Hematopoietic multipotent progenitor cell (in vitro differentiated cells): Measurements from ENCODE around the gene CARD9. TPM values are rescaled to one million over a fixed set of nuclear protein-coding genes. Genes with fewer than 3 reads are reported as not detected.
"Not testable (repeated sequence)": the region's sequence is repeated elsewhere in the genome, so short reads cannot be mapped to it uniquely, and the experiment has no call there.

Experiments used
- DNase-seq, 3 donors: peaks; one replicate each; pipeline ENCODE4 v3.0.0-alpha.2; 2011 to 2015; ENCODE audit warnings: low read depth in 2 of 3, low spot score in 2 of 3
- total RNA-seq: library from RNA; depleted of rRNA; stranded (reverse); fragments of >200 nt; gene quantifications from one replicate; pipeline ENCODE4 v1.2.3, GENCODE V29; 2012

The CARD9 gene
- total RNA-seq, 1 donor, result 23.4 TPM

- DNase-seq, result peak in 2 of 3 donors; percentile 71
These were observed 46.6 kb downstream of the CARD9 start for GRCh38 chr9:136326761-136327303.

GRCh38 chr9:136326061-136326760 lies 47.3 kb downstream of the CARD9 start:
- peak in 2 of 3 donors; percentile 64 to 76 for DNase-seq

- DNase-seq, result no peak
These were observed 48.1 kb downstream of the CARD9 start for GRCh38 chr9:136325358-136325757.

- no peak for DNase-seq
These were observed 48.8 kb downstream of the CARD9 start for GRCh38 chr9:136324501-136325300.

- no peak for DNase-seq
These were observed 50.1 kb downstream of the CARD9 start for GRCh38 chr9:136323371-136323789.

GRCh38 chr9:136322756-136323330 lies 50.6 kb downstream of the CARD9 start:
- no peak for DNase-seq

- no peak for DNase-seq
These were observed 51.9 kb downstream of the CARD9 start for GRCh38 chr9:136321561-136321960.

GRCh38 chr9:136320972-136321371 lies 52.5 kb downstream of the CARD9 start:
- not testable (repeated sequence) for DNase-seq

- DNase-seq, result not testable (repeated sequence)
These were observed 53.5 kb downstream of the CARD9 start for GRCh38 chr9:136319955-136320354.

GRCh38 chr9:136319244-136319643 lies 54.2 kb downstream of the CARD9 start:
- not testable (repeated sequence) for DNase-seq

- no peak for DNase-seq
These were observed 54.7 kb downstream of the CARD9 start for GRCh38 chr9:136318776-136319241.

GRCh38 chr9:136318111-136318775 lies 55.2 kb downstream of the CARD9 start:
- DNase-seq, result no peak

GRCh38 chr9:136317695-136318094 lies 55.8 kb downstream of the CARD9 start:
- DNase-seq, result no peak

- no peak for DNase-seq
These were observed 56.4 kb downstream of the CARD9 start for GRCh38 chr9:136316896-136317676.

GRCh38 chr9:136316271-136316751 lies 57.2 kb downstream of the CARD9 start:
- no peak for DNase-seq

- DNase-seq, result no peak
These were observed 58.5 kb downstream of the CARD9 start for GRCh38 chr9:136314944-136315343.

- no peak for DNase-seq
These were observed 59.4 kb downstream of the CARD9 start for GRCh38 chr9:136314056-136314416.
